Spleen (tissue), 11 donors: Measurements from ENCODE around the gene ICAM1. TPM values are rescaled to one million over a fixed set of nuclear protein-coding genes. Genes with fewer than 3 reads are reported as not detected.
A peak's percentile ranks its signal among the peaks of the same experiment; 100 is the strongest.

Experiments used
- DNase-seq: peaks from one replicate; pipeline ENCODE4 v3.0.0-alpha.2; 2020
- H3K27ac ChIP-seq, 8 donors: fragments of 200-600 bp; sonication (generic) in 7 of 8; 1 replicate in 4 of 8; 2 replicates in 4 of 8; pipeline versions ENCODE4 v1.5.0 to v1.8.0; 2016 to 2021; ENCODE audit warnings: inconsistent platforms in 4 of 8, mild to moderate bottlenecking in 4 of 8, moderate library complexity in 1 of 8
- H3K27me3 ChIP-seq, 7 donors: fragments of 200-600 bp; sonication (generic) in 6 of 7; replicated peaks in 1 of 7; 1 replicate in 4 of 7; 2 replicates in 3 of 7; pipeline versions ENCODE4 v1.5.0 to v1.8.0; 2016 to 2021; ENCODE audit warnings: inconsistent platforms in 3 of 7, mild to moderate bottlenecking in 1 of 7
- H3K36me3 ChIP-seq, 6 donors: fragments of 200-600 bp; sonication (generic) in 5 of 6; 1 replicate in 4 of 6; 2 replicates in 2 of 6; pipeline versions ENCODE4 v1.5.0 to v1.8.0; 2016 to 2021; ENCODE audit warnings: inconsistent platforms in 2 of 6
- H3K4me1 ChIP-seq, 6 donors: fragments of 200-600 bp; sonication (generic) in 5 of 6; 1 replicate in 3 of 6; 2 replicates in 3 of 6; pipeline versions ENCODE4 v1.5.0 to v1.8.0; 2016 to 2021; ENCODE audit warnings: inconsistent platforms in 3 of 6
- H3K4me3 ChIP-seq, 8 donors: fragments of 200-600 bp; sonication (generic) in 7 of 8; 1 replicate in 4 of 8; 2 replicates in 4 of 8; pipeline versions ENCODE4 v1.5.0 to v1.8.0; 2016 to 2021; ENCODE audit warnings: inconsistent platforms in 4 of 8, mild to moderate bottlenecking in 4 of 8, moderate library complexity in 2 of 8
- H3K9me3 ChIP-seq, 8 donors: fragments of 200-600 bp; sonication (generic) in 7 of 8; 1 replicate in 4 of 8; 2 replicates in 4 of 8; pipeline versions ENCODE4 v1.5.0 to v1.8.0; 2016 to 2021; ENCODE audit warnings: inconsistent platforms in 4 of 8
- CTCF ChIP-seq, 11 experiments: fragments of 200-600 bp in 7 of 11; fragments of 450-650 bp in 4 of 11; sonication (generic) in 4 of 11; IDR thresholded peaks in 8 of 11; conservative IDR thresholded peaks in 3 of 11; 1 replicate in 7 of 11; 2 replicates in 4 of 11; pipeline versions ENCODE4 v1.4.0 to v1.8.0; 2016 to 2021; ENCODE audit warnings: antibody characterized with exemption in 11 of 11, inconsistent platforms in 4 of 11, mild to moderate bottlenecking in 1 of 11
- POLR2A ChIP-seq, 3 donors: fragments of 450-650 bp; IDR thresholded peaks; one replicate each; pipeline ENCODE4 v1.5.1; 2017; ENCODE audit warnings: antibody characterized with exemption in 3 of 3, mild to moderate bottlenecking in 1 of 3
- POLR2AphosphoS5 ChIP-seq, 3 donors: sonication (generic); formaldehyde crosslinking; IDR thresholded peaks; one replicate each; pipeline ENCODE4 v1.5.1; 2017; ENCODE audit warnings: antibody characterized with exemption in 3 of 3
- WGBS, 5 donors: extraction: QIAGEN DNeasy Blood & Tissue Kit in 3 of 5; methylation state at CpG; one replicate each; pipeline versions ENCODE4 v1.1.5 to v1.1.7; 2013 to 2018; 5-methylcytosine and 5-hydroxymethylcytosine counted together
- intact Hi-C: fragments of 100-400 bp; cut with DNase I; formaldehyde crosslinking; loops from one replicate; pipeline ENCODE4 v1.15.0; 2023; ENCODE audit warnings: low total_unique reads
- polyA plus RNA-seq, 3 donors: library from polyadenylated mRNA; stranded (reverse); fragments of 200-250 nt; gene quantifications; one replicate each; pipeline ENCODE4 v1.2.1, GENCODE V29; 2013
- total RNA-seq, 7 donors: library from RNA; depleted of rRNA in 3 of 7; stranded (reverse); fragments of >200 nt in 3 of 7; fragmentation: NEBNext Ultra II Directional in 4 of 7; extraction: Animal tissue kit (Norgen Biotek cat#: 25700) in 4 of 7; gene quantifications; one replicate each; pipeline versions ENCODE4 v1.1.0 to v1.2.1, GENCODE V29; 2016 to 2021
- donor health status: healthy with polysubstance abuse.
- donor health status: DM: no; HTN: no; CAD: no; lungs with moderate emphysema.
- donor health status: DM: no; HTN: no; CAD: no.
- donor health status: Bipolar disorder and iron deficiency.
- donor health status: healthy.
- donor health status: DM: no; HTN: no; CAD: no.
- donor health status: DM: yes; HTN: yes; CAD: no.

ICAM1 gene
- total and polyA plus RNA-seq, 10 donors, result 12.8 to 163 (median 98.2) TPM

- Histone ChIP-seq H3K27ac (peak within 1 kb of the TSS in 6 of 8 donors; percentile 26 to 80 (median 66)), H3K4me3 (peak within 1 kb of the TSS; percentile 81 to 99 (median 96)), H3K9me3 (no peaks in the 10 kb centered on the region), H3K27me3 (no peaks in the 10 kb centered on the region), H3K4me1 (peaks cover 12 to 26% (median 21%) of the 10 kb centered on the region in 6 donors), H3K36me3 (peaks cover 0 to 64% (median 44%) of the 10 kb centered on the region in 6 donors)
- peak; percentile 95 for DNase-seq
- WGBS, 5 donors, result 1 to 2% (median 1%) methylated on average over 38 to 55 of the region's 55 CpGs
- intact Hi-C loops, result no loop called here
- TF ChIP-seq POLR2AphosphoS5 (IDR thresholded peaks at IDR 0.05) (peak; percentile 88 to 94 (median 89)), CTCF (IDR thresholded peaks at IDR 0.05 in 8 of 11, conservative IDR thresholded peaks at IDR 0.05 in 3 of 11) (no peak)
Measured at GRCh38 chr19:10315335-10316214, 44.7 kb downstream of the ICAM1 start, which contains the start of gene FDX2. Gene FDX2 (minus strand): TSS chr19:10316015. CDS start chr19:10315996, 19 bp downstream.

GRCh38 chr19:10316229-10317044, 45.5 kb downstream of the ICAM1 start:
- no peak for DNase-seq
- 71 to 84% (median 79%) methylated on average over 17 to 19 of the region's 19 CpGs for WGBS, 5 donors
- peak overlapping the region in 5 of 8 donors; percentile 94 to 99 (median 98) for H3K4me3 ChIP-seq

GRCh38 chr19:10317045-10317856, 46.3 kb downstream of the ICAM1 start:
- Histone ChIP-seq H3K27ac (peak overlapping the region in 1 of 8 donors; percentile 77), H3K27me3 (no peaks in the 10 kb centered on the region), H3K36me3 (peaks cover 0 to 75% (median 59%) of the 10 kb centered on the region in 6 donors), H3K4me1 (peaks cover 12 to 26% (median 21%) of the 10 kb centered on the region in 6 donors), H3K4me3 (no peak overlapping the region), H3K9me3 (no peaks in the 10 kb centered on the region)
- 79 to 92% (median 88%) methylated on average over 20 to 29 of the region's 29 CpGs for WGBS, 5 donors
- DNase-seq, result no peak
- TF ChIP-seq POLR2AphosphoS5 (IDR thresholded peaks at IDR 0.05), result no peak
- no peak for TF ChIP-seq POLR2A (IDR thresholded peaks at IDR 0.05)
- no peak for TF ChIP-seq CTCF (IDR thresholded peaks at IDR 0.05 in 8 of 11, conservative IDR thresholded peaks at IDR 0.05 in 3 of 11)
- intact Hi-C loops, result no loop called here

More at GRCh38 chr19:10316229-10317044, 45.5 kb downstream of the ICAM1 start:
- Histone ChIP-seq H3K4me1 (peaks cover 12 to 26% (median 21%) of the 10 kb centered on the region in 6 donors), H3K27ac (peak overlapping the region in 4 of 8 donors; percentile 56 to 80 (median 72)), H3K36me3 (peaks cover 0 to 67% (median 51%) of the 10 kb centered on the region in 6 donors), H3K27me3 (no peaks in the 10 kb centered on the region), H3K9me3 (no peaks in the 10 kb centered on the region)
- TF ChIP-seq POLR2A (IDR thresholded peaks at IDR 0.05) (no peak), CTCF (IDR thresholded peaks at IDR 0.05 in 8 of 11, conservative IDR thresholded peaks at IDR 0.05 in 3 of 11) (no peak), POLR2AphosphoS5 (IDR thresholded peaks at IDR 0.05) (peak in 1 of 3 donors; percentile 25)
- intact Hi-C loops, result no loop called here
